NOMO-1 treated with dmso at 0.1 percent for 144 hours (cell line): ENCODE measurements around the gene RPS19BP1.

Experiments used
- DNase-seq: peaks from one replicate; lab custom pipeline; 2025; ENCODE audit not compliant: unreplicated experiment; lab: John Stamatoyannopoulos, UW

RPS19BP1 gene, protein sequence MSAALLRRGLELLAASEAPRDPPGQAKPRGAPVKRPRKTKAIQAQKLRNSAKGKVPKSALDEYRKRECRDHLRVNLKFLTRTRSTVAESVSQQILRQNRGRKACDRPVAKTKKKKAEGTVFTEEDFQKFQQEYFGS

DNA sequence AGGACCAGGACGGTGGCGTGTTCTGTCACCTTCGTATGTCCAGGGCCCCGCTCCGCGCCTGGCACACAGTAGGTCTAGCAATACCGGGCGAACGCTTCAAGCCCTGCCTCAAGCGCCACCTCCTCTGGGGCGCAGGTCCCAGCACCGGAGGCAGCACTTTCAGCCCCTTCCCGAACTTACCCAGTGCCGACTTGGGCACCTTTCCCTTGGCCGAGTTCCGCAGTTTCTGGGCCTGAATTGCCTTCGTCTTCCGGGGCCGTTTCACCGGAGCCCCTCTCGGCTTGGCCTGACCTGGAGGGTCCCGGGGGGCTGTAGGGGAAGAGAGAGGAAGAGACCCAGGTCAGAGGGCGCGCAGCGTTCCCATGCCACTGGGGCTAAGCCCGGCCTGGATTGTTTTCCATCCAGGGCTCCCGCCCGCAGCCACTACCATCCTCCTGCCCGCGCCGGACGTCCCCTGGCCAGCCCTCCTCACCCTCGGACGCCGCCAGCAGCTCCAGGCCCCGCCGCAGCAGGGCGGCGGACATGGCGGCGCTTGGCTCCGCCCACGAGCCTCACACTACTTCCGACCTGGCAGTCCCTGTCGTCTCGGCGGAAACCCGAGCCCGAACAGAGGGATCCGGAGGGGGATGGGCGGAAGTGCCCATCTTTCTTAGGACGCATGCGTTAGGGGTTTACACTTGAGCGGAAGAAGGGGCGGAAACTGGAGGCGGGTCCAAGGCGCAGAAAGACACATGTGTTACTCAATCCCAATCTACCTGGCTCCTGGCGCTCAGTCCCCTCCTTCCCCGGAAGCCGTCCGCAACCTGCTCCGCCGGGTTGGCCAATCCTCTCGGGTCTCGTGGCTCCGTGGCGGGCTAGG, at the start of gene RPS19BP1:
RPS19BP1 (minus strand) TSS at position 534 of the 859 bp plus-strand sequence; CDS start at position 524, 10 bp downstream.
- DNase-seq = peak; percentile 100

DNA sequence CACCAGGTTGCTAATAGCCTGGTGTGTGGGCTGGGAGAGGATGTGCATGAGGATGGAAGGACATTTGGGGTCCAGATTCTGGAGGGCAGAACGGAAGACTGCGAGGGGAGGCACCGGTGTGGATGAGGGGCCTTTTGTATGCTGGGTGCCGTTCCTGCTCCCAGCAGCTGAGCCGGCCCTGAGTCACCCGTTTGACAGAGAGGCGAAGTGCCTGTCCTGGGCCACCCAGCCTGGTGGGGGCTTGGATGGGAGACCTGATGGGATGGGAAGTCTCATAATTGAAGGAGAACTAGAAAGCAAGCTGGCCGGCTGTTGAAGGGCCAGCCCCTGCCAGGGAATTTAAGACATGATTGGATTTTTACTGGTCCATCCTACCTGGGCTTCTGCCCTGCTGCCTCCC, 48.8 kb upstream of the RPS19BP1 start:
- DNase-seq = no peak

DNA sequence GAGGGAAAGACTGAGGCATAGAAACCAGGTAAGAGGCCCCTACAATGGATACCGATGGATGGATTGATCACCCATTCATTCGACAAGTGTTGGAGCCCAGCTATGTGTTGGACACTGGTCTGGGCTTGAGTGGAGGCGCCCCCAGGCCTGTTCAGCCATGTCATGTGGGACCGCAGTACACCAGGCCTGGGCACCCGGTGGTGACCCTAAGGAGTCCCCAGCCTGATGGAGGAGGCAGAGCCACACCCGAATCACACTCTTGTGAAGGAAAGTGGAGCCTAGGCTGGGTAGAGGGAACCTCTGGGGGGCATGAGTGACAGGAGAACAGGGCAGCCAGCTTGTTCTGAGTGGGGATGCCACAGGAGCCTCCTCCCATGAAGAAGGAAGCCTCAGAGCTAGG, 48.2 kb upstream of the RPS19BP1 start:
- no peak for DNase-seq

DNA sequence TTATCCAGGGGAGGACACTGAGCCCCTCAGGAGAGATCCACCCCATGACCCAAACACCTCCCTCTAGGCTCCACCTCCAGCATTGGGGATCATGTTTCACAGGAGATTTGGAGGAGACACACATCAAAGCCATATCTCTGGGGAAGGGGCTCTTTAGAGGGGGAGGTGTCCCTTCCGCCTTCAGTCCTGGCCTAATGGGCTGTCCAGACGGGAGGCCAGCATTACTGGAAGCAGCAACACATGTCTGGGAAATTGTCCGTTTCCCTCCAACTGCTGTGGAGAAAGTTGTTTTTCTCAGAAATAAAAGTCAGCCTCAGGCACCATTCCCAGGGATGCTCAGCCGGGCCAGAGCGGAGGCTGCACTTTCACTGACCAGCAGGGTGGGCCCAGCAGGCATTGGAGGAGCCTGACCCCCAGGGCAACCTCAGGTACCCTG, 47.5 kb upstream of the RPS19BP1 start:
- DNase-seq = no peak

DNA sequence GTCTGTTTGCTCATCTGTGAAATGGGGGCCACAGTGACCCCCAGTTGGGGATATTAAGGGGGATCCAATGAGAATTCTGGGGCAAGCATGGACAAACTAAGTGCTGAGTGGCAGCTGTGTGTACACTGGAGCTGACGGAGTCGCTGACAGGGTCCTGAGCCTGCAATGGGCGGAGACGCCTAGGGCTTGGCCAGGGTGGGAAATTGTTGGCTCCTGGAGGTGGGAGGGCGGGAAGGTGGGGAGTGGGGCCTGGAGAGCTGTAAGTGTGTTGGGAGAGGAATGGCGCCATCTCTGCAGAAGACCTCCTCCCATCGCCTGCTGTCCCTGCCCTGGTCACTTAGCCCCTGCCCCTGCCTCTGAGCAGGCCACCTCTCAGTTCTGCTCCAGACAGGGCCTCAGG, 45.4 kb upstream of the RPS19BP1 start:
- DNase-seq = no peak

DNA sequence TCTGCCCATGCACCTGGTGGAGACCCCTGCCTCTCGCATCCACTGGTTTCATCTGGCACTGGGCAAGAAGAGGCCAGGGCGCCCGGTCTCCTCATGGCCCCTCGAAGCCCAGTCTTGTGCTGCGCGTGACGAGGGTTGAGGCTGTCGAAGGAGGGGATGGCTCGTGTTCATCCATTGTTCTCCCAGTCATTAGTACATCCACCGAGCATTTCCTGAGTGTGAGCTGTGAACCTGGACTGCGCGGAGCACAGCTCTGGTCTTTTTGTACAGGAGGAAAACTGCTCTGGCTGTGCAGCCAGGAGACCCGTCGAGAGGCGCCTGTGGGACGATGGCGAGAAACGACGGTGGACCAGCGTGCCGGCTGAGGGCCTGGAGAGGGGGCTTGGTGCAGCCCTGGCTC, 44.8 kb upstream of the RPS19BP1 start:
- DNase-seq = no peak

DNA sequence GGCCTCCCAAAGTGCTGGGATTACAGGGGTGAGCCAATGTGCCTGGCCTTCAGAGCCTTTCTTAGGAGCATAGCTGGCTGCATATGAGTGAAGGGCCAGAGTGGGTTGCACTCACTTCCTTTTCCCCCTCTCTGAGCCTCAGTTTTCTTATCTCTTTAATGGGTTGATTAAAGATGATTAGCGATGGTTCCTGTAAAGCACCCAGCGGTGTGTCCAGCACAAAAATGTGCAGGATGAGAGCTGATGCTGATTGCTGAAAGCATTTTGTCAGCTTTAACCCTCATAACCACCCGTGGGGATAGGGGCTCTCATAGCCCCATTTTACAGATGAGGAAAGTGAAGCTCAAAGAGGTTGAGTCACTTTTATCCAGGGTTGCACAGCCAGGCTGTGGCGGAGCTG, 43.5 kb upstream of the RPS19BP1 start:
- no peak for DNase-seq

DNA sequence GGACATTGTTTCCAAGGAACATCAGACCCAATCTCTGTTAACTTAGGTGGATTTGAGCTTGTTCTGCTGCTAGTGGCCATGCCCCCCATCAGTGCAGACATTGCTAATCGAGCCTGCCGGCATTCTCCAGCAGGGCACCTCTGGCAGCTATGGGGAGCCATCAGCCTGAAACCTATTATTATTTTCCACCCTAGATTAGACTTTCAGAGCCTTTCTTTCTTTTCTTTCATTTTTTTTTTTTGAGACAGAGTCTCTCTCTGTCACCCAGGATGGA, 42.9 kb upstream of the RPS19BP1 start:
- DNase-seq = no peak

DNA sequence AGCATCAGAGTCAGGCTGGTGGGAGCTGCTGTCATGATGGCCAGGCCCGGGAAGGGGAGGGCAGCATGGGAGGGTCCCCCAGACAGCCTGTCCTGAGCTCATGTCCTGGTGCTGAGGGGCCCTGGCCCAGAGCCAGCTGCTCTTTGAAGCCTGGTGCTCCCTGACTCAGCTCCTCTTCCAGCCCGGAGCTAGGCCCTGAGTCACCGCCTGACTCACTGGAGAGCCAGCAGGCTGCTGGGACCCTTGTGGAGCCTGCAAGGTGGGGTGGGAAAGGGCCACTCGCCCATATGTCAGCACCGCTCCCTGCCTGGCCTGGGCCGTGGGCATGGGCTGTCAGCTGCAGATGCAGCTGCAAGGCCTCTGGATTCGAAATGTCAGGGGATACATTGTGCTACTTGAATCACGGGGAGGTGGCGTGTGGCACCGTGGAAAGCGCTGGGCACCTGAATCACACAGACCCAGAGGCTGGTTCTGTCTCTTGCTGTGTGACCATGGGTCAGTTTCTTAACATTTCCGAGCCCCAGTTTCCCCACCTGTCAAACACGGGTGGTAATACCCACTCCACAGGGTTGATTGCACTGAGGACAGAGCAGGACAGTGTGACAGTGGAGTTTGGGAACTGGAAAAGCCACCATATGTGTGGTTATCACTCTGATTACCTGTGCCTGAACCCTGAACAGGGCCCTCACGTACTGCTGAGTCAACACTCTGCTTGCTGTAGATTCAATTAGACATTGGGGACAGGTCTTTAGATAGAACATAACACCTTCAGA, 42.4 kb upstream of the RPS19BP1 start:
- no peak for DNase-seq

DNA sequence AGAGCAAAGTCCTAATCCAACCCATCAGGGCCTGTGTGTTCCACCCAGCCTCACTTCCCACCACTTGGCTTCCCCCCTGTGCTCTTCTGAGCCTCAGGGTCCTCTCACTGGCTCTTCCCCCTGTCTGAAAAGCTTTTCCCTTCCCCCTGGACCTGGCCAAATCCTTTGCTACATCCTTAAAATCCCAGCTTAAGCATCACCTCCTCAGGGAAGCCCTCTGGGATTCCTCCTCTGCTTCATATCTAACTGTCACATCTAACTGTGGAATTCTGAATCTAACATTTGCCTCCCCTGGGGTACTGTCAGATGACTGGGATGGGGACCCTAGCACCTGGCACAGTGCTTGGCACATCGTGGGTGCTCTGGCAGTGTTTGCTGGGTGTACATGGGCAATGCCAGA, 39.0 kb upstream of the RPS19BP1 start:
- DNase-seq = no peak

DNA sequence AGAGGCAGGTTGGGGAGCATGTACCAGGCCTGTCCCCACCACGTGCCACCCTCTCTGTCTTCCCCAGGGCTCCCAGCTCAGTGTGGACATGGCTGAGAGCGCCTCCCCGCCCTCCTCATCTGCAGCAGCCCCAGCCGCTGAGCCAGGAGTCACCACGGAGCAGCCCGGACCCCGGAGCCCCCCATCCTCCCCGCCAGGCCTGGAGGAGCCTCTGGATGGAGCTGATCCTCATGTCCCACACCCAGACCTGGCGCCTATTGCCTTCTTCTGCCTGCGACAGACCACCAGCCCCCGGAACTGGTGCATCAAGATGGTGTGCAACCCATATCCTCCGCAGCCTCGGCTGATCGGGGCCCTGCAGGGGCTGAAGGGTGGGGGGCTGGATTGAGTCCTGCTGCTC, 38.1 kb upstream of the RPS19BP1 start, which contains the start of gene CACNA1I:
CACNA1I (plus strand) TSS at position 89 of the 400 bp plus-strand sequence; CDS start at position 89, 0 bp downstream.
- no peak for DNase-seq

DNA sequence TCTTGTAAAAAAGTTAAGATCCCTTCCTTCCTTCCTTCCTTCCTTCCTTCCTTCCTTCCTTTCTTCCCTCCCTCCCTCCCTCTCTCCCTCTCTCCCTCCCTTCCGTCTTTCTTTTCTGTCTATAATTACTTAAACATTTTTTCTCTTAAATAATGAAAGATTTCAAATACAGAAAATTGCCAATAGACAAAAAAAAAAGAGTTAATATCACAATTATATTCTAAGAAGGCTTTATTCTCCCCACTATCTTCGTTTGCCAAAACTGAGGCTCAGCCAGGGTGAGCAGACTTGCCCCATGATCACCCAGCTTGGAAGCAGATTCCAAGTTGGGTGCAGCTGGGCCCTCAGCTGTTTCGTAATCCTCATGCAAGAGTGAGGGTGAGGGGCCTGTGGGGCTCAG, 37.7 kb upstream of the RPS19BP1 start:
- no peak for DNase-seq

DNA sequence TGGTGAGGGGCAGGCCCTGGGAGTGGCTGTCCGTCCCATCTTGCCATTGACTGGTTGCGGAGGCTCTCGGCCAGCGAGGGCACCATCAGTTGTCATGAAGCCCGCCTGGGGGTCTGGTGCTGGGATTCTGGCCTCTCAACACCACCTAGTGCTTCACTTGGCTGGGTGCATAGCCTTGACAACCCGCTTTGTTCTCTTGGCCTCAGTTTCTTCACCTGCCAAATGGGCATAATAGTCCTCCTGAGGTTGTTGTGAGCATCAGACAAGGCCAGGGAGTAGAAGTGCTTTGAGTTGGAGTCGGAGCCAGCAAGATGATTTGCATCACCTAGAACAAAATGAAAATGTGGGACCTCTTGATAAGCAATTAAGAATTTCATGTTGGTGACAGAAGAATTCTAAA, 36.5 kb upstream of the RPS19BP1 start:
- DNase-seq = no peak

DNA sequence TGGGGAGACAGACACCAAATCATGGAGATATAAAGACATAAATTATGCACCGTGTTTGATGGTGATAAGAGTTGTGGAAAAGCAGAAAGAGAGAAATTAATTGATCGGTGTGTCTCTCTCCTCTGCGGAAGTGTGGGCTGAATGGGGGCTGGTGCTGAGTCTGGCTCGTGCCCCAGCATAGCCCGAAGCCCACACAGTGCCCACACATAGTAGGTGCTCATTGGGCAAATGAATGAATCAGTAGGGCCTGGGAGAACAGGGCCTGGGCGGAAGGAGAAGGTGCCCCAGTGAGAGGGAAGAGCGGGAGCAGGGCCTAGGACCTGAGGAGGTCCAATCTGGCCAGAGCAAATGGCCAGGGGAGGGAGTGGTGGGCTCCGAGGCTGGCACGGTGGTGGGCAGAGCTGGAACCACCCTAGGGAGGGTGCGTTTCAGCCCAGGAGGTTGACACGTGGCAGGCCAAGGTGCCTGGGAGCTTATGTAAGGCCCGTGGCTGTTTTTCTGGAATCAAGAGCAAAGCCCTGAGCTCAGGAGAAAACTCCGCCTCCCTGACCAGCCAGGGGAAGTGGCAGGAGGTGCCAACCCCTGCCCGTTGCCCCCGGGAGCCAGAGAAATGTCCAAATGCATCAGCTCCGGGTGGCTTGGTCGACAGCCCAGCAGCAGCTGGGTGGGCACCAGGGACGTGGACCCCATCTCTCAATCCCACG, 35.9 kb upstream of the RPS19BP1 start:
- DNase-seq = no peak

DNA sequence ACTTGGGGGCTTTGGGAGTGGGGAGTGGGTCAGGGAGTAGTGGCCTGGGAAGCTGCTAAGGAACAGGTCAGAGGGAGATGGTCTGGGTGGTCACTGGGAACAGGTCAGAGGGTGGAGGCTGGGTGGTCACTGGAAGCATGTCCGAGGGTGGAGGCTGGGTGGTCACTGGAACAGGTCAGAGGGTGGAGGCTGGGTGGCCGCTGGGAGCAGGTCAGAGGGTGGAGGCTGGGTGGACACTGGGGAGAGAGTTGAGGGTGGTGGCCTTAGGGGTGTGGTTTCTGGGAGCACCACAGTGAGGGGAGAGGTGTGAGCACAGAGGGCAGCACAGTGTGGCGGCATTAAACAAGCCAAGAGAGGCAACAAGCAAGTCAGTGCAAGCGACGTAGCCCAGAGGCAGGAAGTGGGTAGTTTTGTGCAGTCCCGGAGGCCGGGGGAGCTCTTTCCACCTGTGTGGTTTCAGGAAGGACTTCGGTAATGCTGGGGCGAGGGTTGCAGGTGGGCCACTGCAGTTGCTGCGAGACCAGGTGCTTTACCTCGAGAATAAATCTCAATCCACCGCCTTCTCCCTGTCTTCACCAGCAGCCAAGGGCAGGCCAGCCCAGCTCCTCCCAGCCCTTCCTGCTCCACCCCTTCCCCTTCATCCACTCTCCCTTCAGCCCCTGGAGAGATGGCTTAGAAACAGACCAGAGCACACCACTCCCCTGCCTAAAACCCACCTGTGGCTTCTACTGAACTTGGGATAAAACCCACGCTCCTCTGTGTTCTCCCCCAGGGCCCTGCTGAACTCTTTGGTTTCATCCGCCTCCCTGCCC, 34.8 kb upstream of the RPS19BP1 start:
- no peak for DNase-seq

DNA sequence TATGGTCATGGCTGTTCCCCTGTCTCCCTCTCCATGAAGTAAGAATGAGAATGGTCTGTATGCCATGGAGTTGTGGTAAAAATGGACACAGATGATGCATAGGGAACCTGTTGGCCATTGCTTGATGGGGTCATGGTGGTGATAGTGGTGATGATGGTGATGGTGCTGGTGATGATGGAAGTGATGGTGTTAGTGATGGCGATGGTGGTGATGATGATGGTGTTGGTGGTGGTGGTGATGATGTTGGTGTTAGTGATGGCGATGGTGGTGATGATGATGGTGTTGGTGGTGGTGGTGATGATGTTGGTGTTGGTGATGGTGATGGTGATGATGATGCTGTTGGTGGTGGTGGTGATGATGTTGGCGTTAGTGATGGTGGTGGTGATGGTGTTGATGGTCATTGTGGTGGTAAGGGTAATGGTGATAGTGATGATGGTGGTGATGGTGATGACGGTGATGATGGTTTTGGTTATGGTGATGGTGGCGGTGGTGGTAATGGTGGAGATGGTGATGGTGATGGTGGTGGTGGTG, 32.9 kb upstream of the RPS19BP1 start:
- DNase-seq = no peak

DNA sequence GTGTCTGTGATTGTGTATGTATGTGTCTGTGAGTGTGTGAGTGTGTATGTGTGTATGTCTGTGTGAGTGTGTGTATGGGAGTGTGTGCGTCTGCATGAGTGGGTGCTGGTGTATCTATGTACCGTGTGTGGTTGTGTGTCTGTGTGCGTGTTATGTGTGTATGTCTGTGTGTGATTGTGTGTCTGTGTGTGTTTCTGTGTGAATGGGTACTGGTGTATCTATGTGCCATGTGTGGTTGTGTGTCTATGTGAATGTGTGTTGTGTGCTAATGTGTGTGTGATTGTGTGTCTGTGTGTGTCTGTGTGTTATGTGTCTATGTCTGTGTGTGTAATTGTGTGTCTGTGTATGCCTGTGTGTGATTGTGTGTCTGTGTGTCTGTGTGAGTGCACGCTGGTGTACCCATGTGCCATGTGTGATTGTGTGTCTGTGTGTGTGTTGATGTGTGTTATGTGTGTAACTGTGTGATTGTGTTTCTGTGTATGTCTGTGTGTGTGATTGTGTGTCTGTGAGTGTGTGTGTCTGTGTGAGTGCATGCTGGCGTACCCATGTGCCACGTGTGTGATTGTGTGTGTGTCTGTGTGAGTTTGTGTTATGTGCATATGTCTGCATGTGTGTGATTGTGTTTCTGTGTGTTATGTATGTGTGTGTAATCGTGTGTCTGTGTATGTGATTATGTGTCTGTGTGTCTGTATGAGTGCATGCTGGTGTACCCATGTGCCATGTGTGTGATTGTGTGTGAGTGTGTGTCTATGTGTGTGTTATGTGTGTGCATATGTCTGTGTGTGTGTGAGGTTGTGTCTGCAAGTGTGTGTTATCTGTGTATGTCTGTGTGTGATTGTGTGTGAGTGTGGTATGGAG, 31.3 kb upstream of the RPS19BP1 start:
- DNase-seq = no peak

DNA sequence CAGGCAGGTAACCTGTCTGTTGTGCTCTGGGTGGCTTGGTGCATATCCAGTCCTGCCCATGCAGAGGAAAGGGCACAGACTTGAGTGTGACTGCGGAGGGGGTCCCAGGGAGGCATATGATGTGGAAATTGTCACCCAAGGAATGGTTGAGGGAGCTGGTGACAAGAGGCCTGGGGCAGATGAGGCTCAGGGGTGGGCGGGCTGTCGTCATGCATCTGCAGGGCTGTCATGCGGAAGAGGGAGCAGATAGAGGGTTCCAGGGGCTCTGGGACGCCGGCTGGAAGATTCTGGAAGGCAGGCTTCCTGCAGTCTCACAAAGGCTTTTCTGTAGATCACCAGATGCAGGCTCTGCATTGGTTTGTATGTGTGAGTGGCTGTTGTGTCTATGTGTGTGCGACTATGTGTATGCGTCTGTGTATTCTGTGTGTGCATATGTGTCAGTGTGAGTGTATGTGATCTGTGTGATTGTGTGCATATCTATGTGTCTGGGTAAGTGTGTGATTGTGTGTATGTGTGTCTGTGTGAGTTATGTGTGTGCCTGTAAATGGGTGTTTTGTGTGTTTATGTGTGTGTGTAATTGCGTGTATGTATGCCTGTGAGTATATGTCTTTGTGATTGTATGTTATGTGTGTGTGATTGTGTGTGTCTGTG, 30.4 kb upstream of the RPS19BP1 start:
- DNase-seq = no peak

DNA sequence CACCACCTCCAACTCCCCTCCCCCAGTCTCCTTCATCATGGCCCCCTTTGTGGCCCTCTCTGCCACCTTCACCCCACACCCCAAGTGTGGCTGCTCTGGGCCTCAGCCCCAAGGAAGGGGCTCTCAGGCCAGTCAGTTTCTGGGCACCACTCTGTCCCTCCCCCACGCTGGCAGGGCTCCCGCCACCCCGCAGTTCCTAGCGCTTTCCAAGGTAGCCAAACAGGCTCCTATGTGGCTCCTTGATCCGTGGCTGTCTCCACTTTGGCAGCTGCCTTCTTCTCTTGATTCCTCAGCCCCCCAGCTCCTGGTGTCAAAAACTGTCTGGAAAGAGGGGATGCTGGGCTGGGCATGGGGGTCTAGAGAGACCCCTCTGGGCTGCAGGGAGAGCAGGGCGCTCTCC, 27.6 kb upstream of the RPS19BP1 start:
- no peak for DNase-seq
